ENCODE measurements around the gene RAB27A. TPM values are rescaled to one million over a fixed set of nuclear protein-coding genes. Genes with fewer than 3 reads are reported as not detected.
A peak's percentile ranks its signal among the peaks of the same experiment; 100 is the strongest.

RAB27A gene
- polyA plus RNA-seq, 1 donor (not counting 4 experiments of a cell fraction or from before 2014, with no cell fraction given), result 10.8 TPM

DNA sequence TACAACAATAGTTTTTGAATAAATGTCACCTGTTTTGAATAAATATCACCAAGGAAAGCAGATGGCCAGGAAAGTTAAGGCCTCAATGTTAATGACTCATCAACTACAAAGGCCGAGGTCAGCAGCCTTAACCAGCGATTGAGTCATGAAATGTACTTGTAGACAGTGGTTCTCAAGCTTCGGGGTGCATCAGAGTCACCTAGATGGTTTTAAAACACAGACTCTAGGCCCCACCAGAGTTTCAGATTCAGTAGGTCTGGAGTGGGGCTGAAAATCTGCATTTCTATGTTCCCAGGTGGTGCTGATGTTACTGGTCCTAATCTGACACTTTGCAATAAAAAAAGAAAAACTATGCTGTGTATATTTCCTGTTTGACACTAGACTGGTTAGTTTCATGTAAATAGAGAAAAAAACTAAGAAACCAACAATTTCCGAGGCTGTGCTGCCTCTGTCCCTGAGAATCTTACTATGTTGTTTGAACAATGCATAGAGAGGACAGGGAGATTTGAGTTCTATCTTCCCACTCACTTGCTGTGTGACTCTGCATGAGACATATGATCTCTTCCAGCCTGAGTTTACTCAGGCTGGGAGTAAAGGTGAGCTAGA, 9.8 kb downstream of the RAB27A start:
- FAIRE-seq, result peak; percentile 36
- no peak overlapping the region for H2AFZ ChIP-seq (ENCODE audit: control insufficient read depth, low read length)
- no peak overlapping the region for H3K27ac ChIP-seq (ENCODE audit: control insufficient read depth, insufficient read depth, low read length)

DNA sequence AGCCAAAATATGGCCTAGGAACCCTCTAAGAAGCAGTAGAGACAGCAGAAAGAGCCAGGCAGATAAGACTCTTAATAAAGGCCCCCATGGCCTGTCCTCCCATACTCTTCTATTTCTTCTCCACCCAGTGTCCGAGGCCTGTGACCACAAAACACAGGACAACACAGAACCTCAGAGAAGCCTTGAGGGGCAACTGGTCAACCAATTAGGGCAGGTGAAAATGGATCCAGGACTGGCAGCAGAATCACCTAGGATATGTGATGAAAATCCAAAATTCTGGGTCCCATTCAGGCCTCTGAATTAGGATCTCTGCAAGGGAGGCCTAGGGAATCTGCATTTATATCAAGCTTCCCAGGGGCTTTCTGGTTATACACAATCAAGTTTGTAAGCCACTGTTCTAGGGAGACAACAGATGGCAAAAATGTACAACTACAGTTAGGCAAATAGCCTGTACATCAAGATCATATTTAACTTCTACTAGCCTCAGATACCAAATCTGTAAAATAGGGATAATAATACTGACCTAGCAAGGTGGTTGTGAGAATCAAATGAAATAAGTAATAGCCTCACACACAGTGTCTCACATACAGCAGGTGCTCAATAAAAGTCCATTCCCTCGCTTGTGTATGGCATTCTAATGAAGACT, 10.4 kb downstream of the RAB27A start:
- no peak overlapping the region for H3K27ac ChIP-seq (ENCODE audit: control insufficient read depth, insufficient read depth, low read length)
- dilution Hi-C loops (cut with MboI; ENCODE audit: extremely low pct_ligation_motif_present, low sequenced_read_pairs), result no loop called here
- H3K9me1 ChIP-seq (ENCODE audit: control insufficient read depth, extremely low read depth, insufficient read depth, low read length), result no peaks in the 10 kb centered on the region
- DNase-seq (ENCODE audit: low read depth, low spot score) (no peak), FAIRE-seq (no peak)
- no peaks in the 10 kb centered on the region for H4K20me1 ChIP-seq (ENCODE audit: control insufficient read depth, extremely low read depth, insufficient read depth, low read length)
- no peak overlapping the region for H3K9ac ChIP-seq (ENCODE audit: control insufficient read depth, extremely low read depth, insufficient read depth, low read length)
- no peak overlapping the region for H2AFZ ChIP-seq (ENCODE audit: control insufficient read depth, low read length)
- no peaks in the 10 kb centered on the region for H3K36me3 ChIP-seq (ENCODE audit: control insufficient read depth in 2 of 2, extremely low read depth in 1 of 2, insufficient read depth in 2 of 2, low read length in 2 of 2)
- peaks cover 17% of the 10 kb centered on the region for H3K4me1 ChIP-seq (ENCODE audit: control insufficient read depth, extremely low read depth, insufficient read depth, low read length)
- H3K27me3 ChIP-seq (ENCODE audit: control insufficient read depth, extremely low read depth, insufficient read depth, low read length), result no peaks in the 10 kb centered on the region
- H3K4me3 ChIP-seq (ENCODE audit: control insufficient read depth in 2 of 3, extremely low read depth in 1 of 3, insufficient read depth in 2 of 3, low read depth in 1 of 3, low read length in 3 of 3), result no peak overlapping the region
- TF ChIP-seq, protein P1, sequence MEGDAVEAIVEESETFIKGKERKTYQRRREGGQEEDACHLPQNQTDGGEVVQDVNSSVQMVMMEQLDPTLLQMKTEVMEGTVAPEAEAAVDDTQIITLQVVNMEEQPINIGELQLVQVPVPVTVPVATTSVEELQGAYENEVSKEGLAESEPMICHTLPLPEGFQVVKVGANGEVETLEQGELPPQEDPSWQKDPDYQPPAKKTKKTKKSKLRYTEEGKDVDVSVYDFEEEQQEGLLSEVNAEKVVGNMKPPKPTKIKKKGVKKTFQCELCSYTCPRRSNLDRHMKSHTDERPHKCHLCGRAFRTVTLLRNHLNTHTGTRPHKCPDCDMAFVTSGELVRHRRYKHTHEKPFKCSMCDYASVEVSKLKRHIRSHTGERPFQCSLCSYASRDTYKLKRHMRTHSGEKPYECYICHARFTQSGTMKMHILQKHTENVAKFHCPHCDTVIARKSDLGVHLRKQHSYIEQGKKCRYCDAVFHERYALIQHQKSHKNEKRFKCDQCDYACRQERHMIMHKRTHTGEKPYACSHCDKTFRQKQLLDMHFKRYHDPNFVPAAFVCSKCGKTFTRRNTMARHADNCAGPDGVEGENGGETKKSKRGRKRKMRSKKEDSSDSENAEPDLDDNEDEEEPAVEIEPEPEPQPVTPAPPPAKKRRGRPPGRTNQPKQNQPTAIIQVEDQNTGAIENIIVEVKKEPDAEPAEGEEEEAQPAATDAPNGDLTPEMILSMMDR (optimal IDR thresholded peaks at IDR 0.05 in 1 of 3, IDR thresholded peaks at IDR 0.05 in 1 of 3, conservative IDR thresholded peaks at IDR 0.05 in 1 of 3; ENCODE audit: extremely low read depth in 1 of 3, insufficient read depth in 2 of 3, low read length in 3 of 3), result no peak
- TF ChIP-seq EZH2 (IDR thresholded peaks at IDR 0.05; ENCODE audit: low read length), result no peak
- H3K4me2 ChIP-seq (ENCODE audit: control insufficient read depth, extremely low read depth, insufficient read depth, low read depth, low read length), result no peak overlapping the region
- no peaks in the 10 kb centered on the region for H3K9me3 ChIP-seq (ENCODE audit: control insufficient read depth, low read depth, low read length)
- H3K79me2 ChIP-seq (ENCODE audit: control insufficient read depth, insufficient read depth, low read length), result no peaks in the 10 kb centered on the region

More for the DNA sequence above, 9.8 kb downstream of the RAB27A start:
- Histone ChIP-seq H3K4me2 (ENCODE audit: control insufficient read depth, extremely low read depth, insufficient read depth, low read depth, low read length) (no peak overlapping the region), H3K36me3 (ENCODE audit: control insufficient read depth in 2 of 2, extremely low read depth in 1 of 2, insufficient read depth in 2 of 2, low read length in 2 of 2) (no peaks in the 10 kb centered on the region), H3K79me2 (ENCODE audit: control insufficient read depth, insufficient read depth, low read length) (no peaks in the 10 kb centered on the region), H3K9me3 (ENCODE audit: control insufficient read depth, low read depth, low read length) (no peaks in the 10 kb centered on the region), H3K27me3 (ENCODE audit: control insufficient read depth, extremely low read depth, insufficient read depth, low read length) (no peaks in the 10 kb centered on the region), H3K4me1 (ENCODE audit: control insufficient read depth, extremely low read depth, insufficient read depth, low read length) (peaks cover 17% of the 10 kb centered on the region), H3K9ac (ENCODE audit: control insufficient read depth, extremely low read depth, insufficient read depth, low read length) (no peak overlapping the region), H3K4me3 (ENCODE audit: control insufficient read depth in 2 of 3, extremely low read depth in 1 of 3, insufficient read depth in 2 of 3, low read depth in 1 of 3, low read length in 3 of 3) (no peak overlapping the region), H4K20me1 (ENCODE audit: control insufficient read depth, extremely low read depth, insufficient read depth, low read length) (no peaks in the 10 kb centered on the region), H3K9me1 (ENCODE audit: control insufficient read depth, extremely low read depth, insufficient read depth, low read length) (no peaks in the 10 kb centered on the region)
- TF ChIP-seq, protein P1 (optimal IDR thresholded peaks at IDR 0.05 in 1 of 3, IDR thresholded peaks at IDR 0.05 in 1 of 3, conservative IDR thresholded peaks at IDR 0.05 in 1 of 3; ENCODE audit: extremely low read depth in 1 of 3, insufficient read depth in 2 of 3, low read length in 3 of 3), result no peak
- no peak for TF ChIP-seq EZH2 (IDR thresholded peaks at IDR 0.05; ENCODE audit: low read length)
- dilution Hi-C loops (cut with MboI; ENCODE audit: extremely low pct_ligation_motif_present, low sequenced_read_pairs), result no loop called here
- DNase-seq (ENCODE audit: low read depth, low spot score), result peak; percentile 21
